Lower lobe of right lung (tissue), 2 donors: ENCODE data around the gene GALNT17. TPM values are rescaled to one million over a fixed set of nuclear protein-coding genes. Genes with fewer than 3 reads are reported as not detected.

Experiments
- ATAC-seq, 2 donors: fragments of 200-7000 bp; cut with Tn5 transposase; one replicate each; pipeline ENCODE4 v1.9.1; 2020 to 2022; ENCODE audit warnings: mild to moderate bottlenecking in 2 of 2, moderate library complexity in 2 of 2
- DNase-seq: peaks from one replicate; pipeline ENCODE4 v3.0.0-alpha.2; 2020
- H3K27ac ChIP-seq: fragments of 200-600 bp; one replicate; pipeline ENCODE4 v1.8.0; 2022
- H3K27me3 ChIP-seq: fragments of 200-600 bp; one replicate; pipeline ENCODE4 v1.8.0; 2022; ENCODE audit warnings: low read depth
- H3K36me3 ChIP-seq: fragments of 200-600 bp; one replicate; pipeline ENCODE4 v1.8.0; 2022; ENCODE audit warnings: mild to moderate bottlenecking
- H3K4me1 ChIP-seq: fragments of 200-600 bp; one replicate; pipeline ENCODE4 v1.8.0; 2022
- H3K4me3 ChIP-seq: fragments of 200-600 bp; one replicate; pipeline ENCODE4 v1.8.0; 2022; ENCODE audit warnings: mild to moderate bottlenecking
- H3K9me3 ChIP-seq: fragments of 200-600 bp; one replicate; pipeline ENCODE4 v1.8.0; 2022
- CTCF ChIP-seq: fragments of 200-600 bp; IDR thresholded peaks from one replicate; pipeline ENCODE4 v1.8.0; 2022; ENCODE audit warnings: antibody characterized with exemption, mild to moderate bottlenecking
- intact Hi-C: fragments of 100-400 bp; cut with DNase I; formaldehyde crosslinking; loops from one replicate; pipeline ENCODE4 v1.11.0; 2022
- total RNA-seq: library from RNA; stranded (reverse); fragmentation: NEBNext Ultra II Directional; extraction: Animal tissue kit (Norgen Biotek cat#: 25700); gene quantifications from one replicate; pipeline ENCODE4 v1.2.1, GENCODE V29; 2021
- donor health status: DM: no; HTN: yes; CAD: no; lungs with severe emphysema.

The GALNT17 gene
- total RNA-seq, 1 donor from 2014 or later, result 6.6 TPM

DNA sequence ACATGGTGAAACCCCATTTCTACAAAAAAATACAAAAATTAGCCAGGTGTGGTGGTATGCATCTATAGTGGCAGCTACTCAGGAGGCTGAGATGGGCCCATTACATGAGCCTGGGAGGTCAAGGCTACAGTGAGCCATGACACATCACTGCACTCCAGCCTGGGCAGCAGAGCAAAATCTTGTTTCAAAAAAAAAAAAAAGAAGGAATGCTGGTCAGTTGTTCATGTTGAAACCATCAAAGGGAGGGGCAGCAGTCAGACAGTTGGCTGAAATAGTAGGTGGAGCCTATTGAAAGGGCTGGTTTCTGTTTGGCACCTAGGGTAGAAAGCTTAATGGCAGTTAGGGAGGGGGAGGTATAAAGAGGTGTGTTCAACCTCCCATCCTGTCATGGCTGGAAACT, 323.0 kb downstream of the GALNT17 start:
- Histone ChIP-seq H3K9me3 (no peaks in the 10 kb centered on the region), H3K36me3 (no peaks in the 10 kb centered on the region), H3K4me3 (no peak overlapping the region), H3K27me3 (no peaks in the 10 kb centered on the region), H3K4me1 (no peaks in the 10 kb centered on the region), H3K27ac (no peak overlapping the region)
- intact Hi-C loops, result no loop called here
- no peak for TF ChIP-seq CTCF
- DNase-seq (no peak), ATAC-seq (no peak)

DNA sequence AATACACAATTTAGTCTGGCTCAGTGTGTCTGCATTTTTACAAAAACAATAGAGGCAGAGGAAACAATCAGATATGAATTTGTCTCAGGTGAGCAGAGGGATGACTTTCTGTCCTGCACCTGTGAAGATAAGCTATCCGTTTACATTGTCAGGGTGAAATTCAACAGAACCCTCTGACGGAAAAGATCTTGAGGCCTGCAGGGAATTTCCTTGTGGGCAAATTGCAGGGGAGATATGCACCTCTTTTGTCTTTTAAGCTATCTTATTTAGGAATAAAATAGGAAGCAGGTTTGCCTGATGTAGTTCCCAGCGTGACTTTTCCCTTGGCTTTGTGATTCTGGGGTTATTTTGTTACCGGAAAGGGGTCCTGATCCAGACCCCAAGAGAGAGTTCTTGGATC, 325.1 kb downstream of the GALNT17 start:
- Histone ChIP-seq H3K27ac (no peak overlapping the region), H3K27me3 (no peaks in the 10 kb centered on the region)
- intact Hi-C loops, result no loop called here

DNA sequence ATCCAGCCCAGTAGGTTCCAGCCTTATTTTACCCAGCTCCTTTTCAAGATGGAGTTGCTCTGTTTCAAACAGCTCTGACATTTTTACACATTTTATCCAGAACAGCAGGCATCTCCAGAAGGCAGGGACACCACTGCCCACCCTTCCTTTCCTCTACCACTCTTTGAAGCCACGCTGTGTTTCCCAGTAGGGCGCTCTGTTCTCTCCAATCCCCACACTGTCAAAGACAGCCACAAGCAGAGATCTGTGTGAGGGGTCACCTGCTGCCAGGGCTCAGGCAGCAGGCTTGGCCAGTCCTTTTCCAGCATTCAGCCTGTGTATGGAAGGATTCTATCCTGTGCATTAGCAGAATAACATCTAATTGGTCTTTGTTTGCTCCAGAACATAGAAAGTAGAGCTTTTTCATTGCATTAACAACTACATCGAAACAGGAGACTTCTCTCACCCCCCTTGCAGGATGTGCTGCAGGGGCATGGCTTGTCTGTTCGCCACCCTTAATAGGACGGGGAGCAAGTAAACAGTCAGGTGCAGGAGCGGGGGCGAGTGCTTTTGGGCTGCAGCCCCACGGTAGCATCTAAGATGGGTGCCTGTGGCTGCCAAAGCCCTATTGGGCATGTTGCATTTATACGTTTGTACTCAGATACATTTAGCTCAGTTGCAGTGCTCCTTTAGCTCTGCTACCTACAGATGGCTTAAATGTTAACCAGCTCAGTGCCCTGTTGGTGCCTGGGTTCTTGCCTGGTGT, 326.1 kb downstream of the GALNT17 start:
- Histone ChIP-seq H3K9me3 (no peaks in the 10 kb centered on the region), H3K27ac (no peak overlapping the region), H3K4me3 (no peak overlapping the region), H3K27me3 (no peaks in the 10 kb centered on the region), H3K36me3 (no peaks in the 10 kb centered on the region), H3K4me1 (no peaks in the 10 kb centered on the region)
- no peak for DNase-seq
- ATAC-seq, result no peak
- no peak for TF ChIP-seq CTCF
- intact Hi-C loops, result no loop called here

More for the DNA sequence above, 325.1 kb downstream of the GALNT17 start:
- ATAC-seq (no peak), DNase-seq (no peak)
- Histone ChIP-seq H3K4me3 (no peak overlapping the region), H3K4me1 (no peaks in the 10 kb centered on the region), H3K36me3 (no peaks in the 10 kb centered on the region), H3K9me3 (no peaks in the 10 kb centered on the region)
- no peak for TF ChIP-seq CTCF

- H3K27ac ChIP-seq, result no peak overlapping the region
- no peak overlapping the region for H3K4me3 ChIP-seq
- H3K36me3 ChIP-seq, result no peaks in the 10 kb centered on the region
- H3K9me3 ChIP-seq, result no peaks in the 10 kb centered on the region
- no peak for ATAC-seq
- no peaks in the 10 kb centered on the region for H3K27me3 ChIP-seq
- intact Hi-C loops, result no loop called here
- no peak for DNase-seq
- H3K4me1 ChIP-seq, result no peaks in the 10 kb centered on the region
- no peak for TF ChIP-seq CTCF
Observed at GRCh38 chr7:71459132-71459531, 327.2 kb downstream of the GALNT17 start.

DNA sequence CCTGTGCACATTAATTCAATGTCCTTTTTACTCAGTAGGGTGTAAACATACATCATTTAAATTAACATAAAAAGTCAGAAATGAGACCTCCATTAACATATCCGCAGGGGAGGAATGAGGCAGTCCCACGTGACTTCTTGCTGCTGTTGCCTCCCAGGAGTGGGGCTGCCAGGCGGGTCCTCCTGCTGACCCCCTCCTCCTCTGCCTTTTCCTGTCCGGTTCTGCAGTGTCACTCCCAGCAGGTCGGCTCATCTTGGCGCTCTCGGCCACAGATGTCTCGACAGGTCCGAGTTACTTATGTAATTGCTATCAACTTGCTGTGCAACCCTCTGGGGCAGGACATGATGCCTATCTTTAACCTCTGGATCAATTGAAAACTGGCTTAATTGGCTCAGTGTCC, 329.6 kb downstream of the GALNT17 start:
- H3K27me3 ChIP-seq, result no peaks in the 10 kb centered on the region
- H3K36me3 ChIP-seq, result no peaks in the 10 kb centered on the region
- H3K9me3 ChIP-seq, result no peaks in the 10 kb centered on the region
- no peak for TF ChIP-seq CTCF
- DNase-seq, result no peak
- no peaks in the 10 kb centered on the region for H3K4me1 ChIP-seq
- H3K27ac ChIP-seq, result no peak overlapping the region
- H3K4me3 ChIP-seq, result no peak overlapping the region
- ATAC-seq, result no peak
- intact Hi-C loops, result no loop called here
